T-helper 9 cell (primary cell): Measurements from ENCODE around the gene ARHGAP26.

Source experiments
- DNase-seq: peaks from one replicate; pipeline ENCODE4 v3.0.0-alpha.2; 2020

The ARHGAP26 gene

DNA sequence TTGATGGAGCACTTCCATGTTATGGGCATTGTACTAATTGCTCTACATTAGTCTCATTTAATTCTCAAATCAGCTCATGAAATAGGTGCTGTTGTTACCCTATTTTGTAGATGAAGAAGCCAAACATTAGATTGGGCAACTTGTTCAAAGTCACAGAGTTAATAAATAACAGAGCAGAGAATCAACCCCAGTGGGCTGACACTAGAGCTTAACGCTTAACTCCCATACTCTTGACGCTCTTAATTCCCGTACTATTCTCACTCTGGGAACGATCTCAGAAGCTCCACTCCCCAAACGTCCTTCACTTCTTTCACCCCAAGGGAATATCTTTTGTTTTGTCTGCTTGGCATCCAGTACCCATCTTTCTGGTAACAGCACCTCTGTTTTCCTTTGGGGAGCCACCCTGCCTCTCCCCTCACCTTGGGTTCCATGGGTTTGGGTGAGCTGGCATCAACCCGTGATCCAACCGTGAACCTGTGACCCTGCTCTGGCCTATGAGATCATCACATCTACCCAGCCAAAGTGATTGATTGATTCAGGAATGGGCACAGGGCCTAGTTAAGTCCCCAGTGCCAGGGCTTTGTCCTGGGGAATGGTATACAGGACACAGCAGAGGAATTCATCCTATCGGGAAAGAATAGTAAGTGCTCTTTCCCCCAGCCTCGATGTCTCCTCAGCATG, 464.1 kb downstream of the ARHGAP26 start:
- no peak for DNase-seq

DNA sequence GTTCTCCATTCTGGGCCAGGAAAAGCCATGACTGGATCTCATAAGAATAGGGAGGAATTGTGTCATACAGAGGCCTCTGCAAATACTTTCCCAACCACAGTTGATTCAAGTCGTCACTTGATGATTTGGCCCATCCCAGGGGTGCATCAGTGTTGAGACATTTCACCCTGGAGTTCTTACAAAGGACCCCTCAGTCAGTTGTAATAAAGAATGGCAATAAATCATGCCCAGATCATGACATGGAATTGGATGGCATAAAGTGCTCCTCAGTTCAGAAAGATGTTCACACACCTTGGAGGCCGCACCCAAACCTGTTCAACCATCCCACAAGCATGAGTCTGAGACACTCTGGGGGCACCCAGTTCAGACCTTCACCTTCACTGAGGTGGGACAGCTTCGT, 465.2 kb downstream of the ARHGAP26 start:
- no peak for DNase-seq

GRCh38 chr5:143236682-143237081, 466.5 kb downstream of the ARHGAP26 start:
- no peak for DNase-seq

GRCh38 chr5:143237664-143238063, 467.5 kb downstream of the ARHGAP26 start:
- no peak for DNase-seq

DNA sequence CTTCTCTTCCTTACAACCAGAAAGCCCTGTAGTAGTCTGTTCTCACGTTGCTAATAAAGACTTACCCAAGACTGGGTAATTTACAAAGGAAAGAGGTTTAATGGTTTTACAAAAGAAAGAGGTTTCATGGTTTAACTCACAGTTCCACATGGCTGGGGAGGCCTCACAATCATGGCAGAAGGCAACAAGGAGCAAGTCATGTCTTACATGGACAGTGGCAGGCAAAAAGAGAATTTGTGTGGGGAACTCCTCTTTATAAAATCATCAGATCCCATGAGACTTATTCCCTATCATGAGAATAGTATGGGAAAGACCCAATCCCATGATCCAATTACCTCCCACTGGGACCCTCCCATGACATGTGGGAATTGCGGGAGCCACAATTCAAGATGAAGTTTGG, 468.4 kb downstream of the ARHGAP26 start:
- no peak for DNase-seq

GRCh38 chr5:143239882-143240518, 469.8 kb downstream of the ARHGAP26 start:
- DNase-seq, result no peak

DNA sequence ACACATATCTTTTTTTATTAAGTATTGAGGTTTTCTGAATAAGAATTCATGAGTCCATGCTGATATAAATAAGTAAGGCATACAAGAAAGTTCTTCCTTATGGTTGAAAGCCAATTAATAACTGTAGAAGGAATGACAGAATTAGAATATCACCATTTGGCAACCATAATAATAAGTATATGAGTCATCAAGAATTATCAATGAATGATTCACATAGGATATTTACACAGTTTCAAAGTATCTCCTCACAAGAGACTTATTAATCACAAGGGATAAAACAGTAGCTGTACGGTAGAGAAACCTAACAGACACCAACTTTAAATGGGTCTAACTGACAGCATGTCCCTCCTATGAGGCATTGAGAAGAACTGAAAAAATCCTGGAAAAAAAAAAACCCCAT, 471.7 kb downstream of the ARHGAP26 start:
- DNase-seq, result no peak

GRCh38 chr5:143243103-143243502, 472.9 kb downstream of the ARHGAP26 start:
- DNase-seq, result no peak

DNA sequence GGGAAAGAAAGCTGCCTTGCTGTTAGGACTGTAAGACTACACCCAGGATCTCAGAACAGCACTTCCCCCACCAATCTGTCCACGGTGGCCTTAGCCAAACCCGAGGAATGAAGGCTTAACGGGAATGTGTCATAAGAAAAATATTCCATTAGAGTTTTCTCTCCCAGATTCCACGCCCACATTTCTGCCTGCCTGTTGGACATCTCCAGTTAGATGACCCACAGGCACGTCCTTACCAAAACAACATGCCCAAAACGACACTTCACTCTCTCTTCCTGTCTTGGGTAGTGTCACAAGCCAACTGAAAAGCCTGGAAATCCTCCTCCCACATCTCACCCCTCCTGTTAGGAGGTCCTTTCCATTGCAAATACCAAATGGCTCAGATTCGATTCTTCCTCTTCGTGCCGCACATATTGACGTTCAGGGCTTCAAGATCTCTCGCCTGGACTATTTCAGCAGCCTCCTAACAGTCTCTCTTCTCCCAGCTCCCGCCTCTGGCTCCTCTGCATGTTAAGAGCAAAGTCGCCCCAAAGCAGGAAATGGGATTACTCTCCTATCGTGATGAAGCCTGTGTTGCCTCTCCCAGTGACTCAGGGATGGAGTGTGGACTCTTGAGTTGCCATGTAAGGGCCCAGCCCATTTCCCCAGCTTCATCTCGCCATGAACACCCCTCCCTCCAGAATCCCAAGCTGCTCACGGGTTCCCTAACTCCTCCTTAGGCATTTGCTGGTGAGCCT, 474.0 kb downstream of the ARHGAP26 start:
- DNase-seq, result no peak

DNA sequence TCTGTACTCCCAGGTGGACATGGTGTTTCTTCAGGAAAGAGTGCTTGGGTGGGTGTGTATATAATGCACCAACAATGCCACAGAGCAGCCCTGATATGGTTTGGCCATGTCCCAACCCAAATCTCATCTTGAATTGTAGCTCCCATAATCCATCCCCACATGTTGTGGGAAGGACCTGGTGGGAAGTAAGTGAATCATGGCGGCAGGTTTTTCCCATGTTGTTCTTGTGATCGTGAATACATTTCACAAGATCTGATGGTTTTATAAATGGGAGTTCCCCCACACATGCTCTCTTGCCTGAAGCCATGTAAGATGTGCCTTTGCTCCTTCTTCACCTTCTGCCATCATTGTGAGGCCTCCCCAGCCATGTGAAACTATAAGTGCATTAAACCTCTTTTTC, 474.8 kb downstream of the ARHGAP26 start:
- no peak for DNase-seq

- no peak for DNase-seq
These were observed 475.9 kb downstream of the ARHGAP26 start for GRCh38 chr5:143245929-143246561.

GRCh38 chr5:143247134-143247815, 477.1 kb downstream of the ARHGAP26 start:
- DNase-seq, result no peak

DNA sequence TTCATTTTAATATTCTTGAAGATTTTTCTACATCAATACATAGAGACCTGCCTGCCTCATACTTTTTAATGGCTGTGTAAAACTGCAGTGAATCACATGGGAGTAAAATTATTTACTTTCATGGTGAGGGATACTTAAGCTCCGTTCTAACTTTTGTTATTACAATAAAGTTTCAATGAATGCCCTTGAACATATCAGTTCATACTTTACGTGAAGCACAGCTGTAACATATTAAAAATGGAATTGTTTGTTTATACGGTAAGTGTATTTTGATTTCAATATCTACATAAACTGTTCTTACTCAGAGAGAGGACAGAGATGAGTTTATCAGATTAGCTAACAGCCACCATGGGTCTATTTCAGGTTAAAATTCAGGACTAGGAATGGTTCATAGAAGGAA, 478.2 kb downstream of the ARHGAP26 start:
- no peak for DNase-seq

GRCh38 chr5:143248822-143249579, 478.8 kb downstream of the ARHGAP26 start:
- no peak for DNase-seq

DNA sequence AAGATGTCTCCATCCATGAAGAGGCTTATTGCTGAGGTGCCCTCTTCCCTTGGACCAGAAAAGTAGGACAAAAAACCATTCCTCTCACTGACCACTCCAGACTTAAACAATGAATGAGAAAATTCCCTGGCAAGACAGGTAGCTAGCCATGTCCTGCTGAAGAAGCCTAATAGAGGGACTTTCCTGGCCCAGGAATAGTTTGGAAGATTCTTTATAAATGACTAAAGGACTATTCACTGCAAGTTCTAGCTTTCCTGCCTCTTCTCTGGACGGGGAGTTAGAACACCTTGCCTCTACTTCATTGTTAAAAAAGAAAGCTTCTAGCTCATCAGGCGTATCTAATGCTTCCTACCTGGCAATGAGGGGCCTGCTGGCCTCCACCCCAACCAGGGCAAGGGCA, 479.7 kb downstream of the ARHGAP26 start:
- no peak for DNase-seq

GRCh38 chr5:143251190-143251589, 481.0 kb downstream of the ARHGAP26 start:
- DNase-seq, result no peak

DNA sequence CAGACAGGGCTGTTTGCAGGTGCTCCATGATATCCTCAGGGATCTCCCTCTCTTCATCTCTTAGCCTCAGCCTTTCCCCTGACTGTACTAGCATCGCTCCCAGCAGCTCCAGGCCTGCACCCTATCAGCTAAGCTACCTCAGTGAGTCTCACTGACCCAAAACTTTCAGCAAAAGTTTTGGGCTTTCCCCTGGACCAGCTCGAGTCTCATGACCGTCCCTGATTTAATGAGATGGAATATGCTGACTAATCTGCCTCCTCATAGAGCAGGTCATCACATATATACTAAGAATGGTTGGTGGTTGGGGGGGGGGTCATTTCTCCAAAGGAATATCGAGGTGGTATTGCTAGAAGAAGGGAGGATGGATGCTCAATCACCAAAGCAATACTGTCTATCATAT, 481.8 kb downstream of the ARHGAP26 start:
- DNase-seq, result no peak

- DNase-seq, result no peak
These were observed 484.6 kb downstream of the ARHGAP26 start for GRCh38 chr5:143254819-143255218.

- no peak for DNase-seq
These were observed 488.5 kb downstream of the ARHGAP26 start for GRCh38 chr5:143258559-143259253.

- DNase-seq, result no peak
These were observed 489.1 kb downstream of the ARHGAP26 start for GRCh38 chr5:143259254-143259605.

DNA sequence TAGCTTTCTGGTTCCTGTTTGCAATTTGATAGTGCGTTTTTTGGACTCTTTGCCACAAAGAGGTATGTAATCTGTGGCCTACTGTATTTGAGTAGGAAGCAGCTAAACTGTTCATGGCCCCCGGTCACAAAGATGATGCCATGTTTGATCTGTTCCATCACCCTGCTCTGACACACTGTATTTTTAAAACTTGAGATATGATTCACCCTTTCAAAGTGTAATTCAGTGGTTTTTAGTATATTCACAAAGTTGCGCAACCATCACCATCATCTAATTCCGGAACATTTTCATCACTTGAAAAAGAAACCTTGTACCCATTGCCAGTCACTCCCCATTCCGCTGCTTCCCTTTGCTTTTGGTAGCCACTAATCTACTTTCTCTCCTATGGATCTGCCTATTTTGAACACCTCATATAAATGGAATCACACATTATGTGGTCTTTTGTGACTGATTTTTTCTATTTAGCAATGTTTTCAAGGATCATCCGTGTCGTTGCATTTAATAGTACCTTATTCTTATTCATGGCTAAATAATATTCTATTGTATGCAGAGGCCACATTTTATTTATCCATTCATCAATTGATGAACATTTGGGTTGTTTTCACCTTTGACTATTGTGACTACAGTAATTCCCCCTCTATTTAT, 491.7 kb downstream of the ARHGAP26 start:
- no peak for DNase-seq
